Endodermal cell (in vitro differentiated cells): ENCODE measurements around the gene MTR. TPM values are rescaled to one million over a fixed set of nuclear protein-coding genes. Genes with fewer than 3 reads are reported as not detected.

Source experiments
- DNase-seq: peaks from one replicate; pipeline ENCODE4 v3.0.0-alpha.2; 2017
- H3K27ac ChIP-seq: 2 replicates; pipeline ENCODE4 v1.5.1; 2013; ENCODE audit warnings: mild to moderate bottlenecking, low read depth, low read length, moderate library complexity
- H3K27me3 ChIP-seq: 2 replicates; pipeline ENCODE4 v1.6.1; 2013; ENCODE audit warnings: mild to moderate bottlenecking, low read length, moderate library complexity; ENCODE audit not compliant: insufficient read depth, control insufficient read depth, poor library complexity, severe bottlenecking
- H3K36me3 ChIP-seq: 2 replicates; pipeline ENCODE4 v1.7.0; 2013; ENCODE audit warnings: mild to moderate bottlenecking, low read length, moderate library complexity; ENCODE audit not compliant: control insufficient read depth, insufficient read depth
- H3K4me1 ChIP-seq: one replicate; pipeline ENCODE4 v1.7.0; 2013; ENCODE audit warnings: low read length; ENCODE audit not compliant: control insufficient read depth, insufficient read depth
- H3K4me3 ChIP-seq: 2 replicates; pipeline ENCODE4 v1.5.1; 2013; ENCODE audit warnings: mild to moderate bottlenecking, low read length, moderate library complexity
- H3K9ac ChIP-seq: 2 replicates; pipeline ENCODE4 v1.6.1; 2013; ENCODE audit warnings: mild to moderate bottlenecking, low read length, moderate library complexity; ENCODE audit not compliant: poor library complexity, severe bottlenecking; ENCODE audit errors: extremely low read depth
- H3K9me3 ChIP-seq: 2 replicates; pipeline ENCODE4 v1.6.1; 2013; ENCODE audit warnings: mild to moderate bottlenecking, low read length, moderate library complexity; ENCODE audit not compliant: control insufficient read depth
- H3K27ac Mint-ChIP-seq: 2 replicates; pipeline ENCODE4 v1.8.0; 2020; ENCODE audit warnings: mixed read lengths
- H3K27me3 Mint-ChIP-seq: 2 replicates; pipeline ENCODE4 v1.8.0; 2021; ENCODE audit warnings: mild to moderate bottlenecking, mixed read lengths; ENCODE audit not compliant: insufficient read depth
- H3K36me3 Mint-ChIP-seq: 2 replicates; pipeline ENCODE4 v1.8.0; 2020; ENCODE audit warnings: low read depth, mixed read lengths
- H3K4me1 Mint-ChIP-seq: 2 replicates; pipeline ENCODE4 v1.8.0; 2020; ENCODE audit warnings: mixed read lengths
- H3K4me3 Mint-ChIP-seq: 2 replicates; pipeline ENCODE4 v1.8.0; 2020; ENCODE audit warnings: mild to moderate bottlenecking, moderate library complexity, mixed read lengths
- H3K9me3 Mint-ChIP-seq: 2 replicates; pipeline ENCODE4 v1.8.0; 2020; ENCODE audit warnings: mild to moderate bottlenecking, mixed read lengths
- CTCF ChIP-seq: fragments of 200-600 bp; sonication (generic); conservative IDR thresholded peaks from 2 replicates; pipeline ENCODE4 v1.5.0; 2021; ENCODE audit warnings: antibody characterized with exemption, mild to moderate bottlenecking
- WGBS, 2 experiments: methylation state at CpG; one replicate each; pipeline versions ENCODE4 v1.1.5 to v1.1.7; 2013; ENCODE audit warnings: missing lambda C conversion rate in 2 of 2, mixed read lengths in 1 of 2; ENCODE audit not compliant: insufficient coverage in 1 of 2, insufficient read length in 1 of 2; 5-methylcytosine and 5-hydroxymethylcytosine counted together
- total RNA-seq, 2 donors: library from RNA; stranded (reverse); fragmentation: NEBNext Ultra II Directional in 1 of 2; extraction: Animal tissue kit (Norgen Biotek cat#: 25700) in 1 of 2; gene quantifications; 2 replicates in 1 of 2; 3 replicates in 1 of 2; pipeline ENCODE4 v1.2.1, GENCODE V29; 2021

Gene MTR
- total RNA-seq, 2 donors from 2014 or later = 28.5 to 29.5 TPM

DNA sequence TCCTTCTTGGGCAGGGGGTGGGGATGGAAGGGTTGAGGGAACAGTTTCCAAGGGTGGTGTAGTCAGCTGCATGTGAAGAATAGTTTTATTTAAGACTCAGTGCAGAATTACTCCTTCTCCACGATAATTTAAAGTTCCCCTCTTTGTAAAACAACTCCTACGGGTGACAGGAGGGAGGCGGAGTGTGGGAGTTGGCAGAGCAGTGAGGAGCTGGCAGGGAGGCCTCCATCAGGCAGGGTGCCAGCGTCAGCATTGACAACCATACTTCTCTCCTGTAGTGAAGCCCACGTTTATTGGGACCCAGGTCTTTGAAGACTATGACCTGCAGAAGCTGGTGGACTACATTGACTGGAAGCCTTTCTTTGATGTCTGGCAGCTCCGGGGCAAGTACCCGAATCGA, 93.8 kb downstream of the MTR start:
- H3K9me3 ChIP-seq = no peaks in the 10 kb centered on the region
- H3K36me3 ChIP-seq = peaks cover 39% of the 10 kb centered on the region
- WGBS, 2 experiments = 90 to 94% methylated on average over 6 to 8 of the region's 8 CpGs
- DNase-seq = no peak
- H3K27ac Mint-ChIP-seq = no peak overlapping the region
- no peaks in the 10 kb centered on the region for H3K27me3 Mint-ChIP-seq
- H3K4me3 Mint-ChIP-seq = no peak overlapping the region
- no peak overlapping the region for H3K4me3 ChIP-seq
- no peaks in the 10 kb centered on the region for H3K9me3 Mint-ChIP-seq
- no peak for TF ChIP-seq CTCF
- H3K9ac ChIP-seq = no peak overlapping the region
- H3K36me3 Mint-ChIP-seq = peaks cover 47% of the 10 kb centered on the region
- H3K4me1 ChIP-seq = peaks cover 5% of the 10 kb centered on the region
- H3K4me1 Mint-ChIP-seq = peaks cover 3% of the 10 kb centered on the region
- no peak overlapping the region for H3K27ac ChIP-seq
- H3K27me3 ChIP-seq = no peaks in the 10 kb centered on the region

DNA sequence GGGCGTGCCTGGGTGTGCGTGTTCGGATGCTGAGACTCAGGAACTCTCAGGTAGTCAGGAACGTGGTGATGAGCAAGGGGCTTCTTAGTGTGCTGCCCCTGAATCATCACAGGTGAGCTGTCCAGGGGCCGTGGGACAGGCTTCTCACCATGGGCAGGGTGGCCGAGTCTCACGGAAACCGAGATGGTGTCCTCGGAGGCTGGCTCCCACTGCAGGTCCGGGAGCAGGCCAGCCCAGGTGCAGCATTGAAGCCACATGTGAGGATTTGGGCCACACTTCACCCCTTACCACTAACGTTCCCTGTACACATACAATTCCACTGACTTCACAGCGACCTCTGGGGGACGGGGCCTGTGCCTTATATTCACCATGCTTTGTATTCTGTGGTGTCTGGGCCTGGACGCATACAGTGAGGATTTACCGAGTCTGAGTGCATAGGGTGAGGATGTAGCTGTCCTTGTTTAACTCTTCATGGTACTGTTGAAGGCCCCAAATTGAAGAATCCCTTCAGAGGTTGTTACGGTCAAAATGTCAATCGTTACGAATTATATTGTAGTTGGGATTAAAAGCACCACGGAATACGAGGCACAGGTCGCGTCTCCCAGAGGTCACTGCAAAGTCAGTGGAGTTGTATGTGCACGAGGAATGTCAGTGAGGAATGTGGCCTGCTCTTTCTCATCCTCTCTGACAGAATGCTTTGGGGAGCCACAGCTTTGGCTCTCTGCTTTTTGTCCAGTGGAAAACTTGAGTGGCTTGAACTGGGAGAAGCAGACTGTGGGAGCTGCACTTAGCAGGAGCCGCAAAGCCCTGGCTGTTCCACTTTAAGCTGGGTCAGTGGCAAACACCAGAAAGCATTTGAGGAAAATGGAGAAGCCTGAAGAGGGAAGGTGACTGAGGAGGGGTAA, 95.3 kb downstream of the MTR start:
- peaks cover 33% of the 10 kb centered on the region for H3K36me3 ChIP-seq
- Mint-ChIP-seq H3K27ac (peak overlapping the region; percentile 48), H3K27me3 (no peaks in the 10 kb centered on the region), H3K4me3 (no peak overlapping the region), H3K4me1 (peaks cover 3% of the 10 kb centered on the region), H3K36me3 (peaks cover 51% of the 10 kb centered on the region), H3K9me3 (no peaks in the 10 kb centered on the region)
- H3K27me3 ChIP-seq = no peaks in the 10 kb centered on the region
- H3K4me3 ChIP-seq = no peak overlapping the region
- H3K4me1 ChIP-seq = peaks cover 5% of the 10 kb centered on the region
- H3K9ac ChIP-seq = no peak overlapping the region
- no peak for DNase-seq
- no peak for TF ChIP-seq CTCF
- WGBS, 2 experiments = 91 to 93% methylated on average over 15 to 24 of the region's 24 CpGs
- no peak overlapping the region for H3K27ac ChIP-seq
- no peaks in the 10 kb centered on the region for H3K9me3 ChIP-seq

DNA sequence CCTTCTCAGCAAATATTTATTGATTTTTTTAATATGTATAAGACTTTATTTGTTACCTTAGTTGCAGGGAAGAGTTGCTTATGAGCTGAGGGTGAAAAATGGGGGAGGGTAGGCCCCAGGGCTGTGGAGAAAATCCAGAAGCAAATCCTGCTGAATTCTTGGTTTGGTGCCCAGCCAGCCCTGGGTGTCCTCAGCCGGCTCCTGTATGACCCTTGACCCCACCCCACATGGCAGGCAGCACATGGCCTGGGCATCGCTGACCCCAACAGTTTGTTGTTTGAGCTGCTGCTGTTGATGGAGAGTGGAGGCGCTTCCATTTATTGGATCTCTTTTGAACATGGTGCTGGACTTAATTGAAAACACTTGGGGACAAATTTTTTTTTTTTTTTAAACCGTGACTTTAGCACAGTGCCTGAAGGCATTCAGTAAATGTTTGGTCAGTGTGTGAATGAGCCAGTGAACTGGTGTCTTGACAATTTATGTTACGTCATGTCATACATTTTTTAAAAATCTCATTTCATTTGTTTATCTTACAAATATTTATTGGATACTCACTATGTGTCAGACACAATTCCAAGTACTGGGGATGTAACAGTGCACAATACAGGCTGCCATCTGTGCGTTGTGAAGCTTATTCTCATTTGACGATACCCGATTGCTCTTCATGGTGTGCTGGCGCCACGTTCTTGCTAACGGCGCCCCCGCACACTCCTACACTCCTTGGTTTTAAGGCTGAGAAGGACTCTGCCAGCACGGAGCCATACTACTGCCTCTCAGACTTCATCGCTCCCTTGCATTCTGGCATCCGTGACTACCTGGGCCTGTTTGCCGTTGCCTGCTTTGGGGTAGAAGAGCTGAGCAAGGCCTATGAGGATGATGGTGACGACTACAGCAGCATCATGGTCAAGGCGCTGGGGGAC, 98.8 kb downstream of the MTR start:
- no peak overlapping the region for H3K9ac ChIP-seq
- no peak for DNase-seq
- Mint-ChIP-seq H3K27me3 (no peaks in the 10 kb centered on the region), H3K9me3 (no peaks in the 10 kb centered on the region), H3K36me3 (peaks cover 62% of the 10 kb centered on the region), H3K27ac (peak overlapping the region; percentile 27), H3K4me1 (peaks cover 5% of the 10 kb centered on the region), H3K4me3 (no peak overlapping the region)
- no peak overlapping the region for H3K27ac ChIP-seq
- H3K27me3 ChIP-seq = no peaks in the 10 kb centered on the region
- H3K4me3 ChIP-seq = no peak overlapping the region
- peaks cover 30% of the 10 kb centered on the region for H3K36me3 ChIP-seq
- H3K4me1 ChIP-seq = peaks cover 5% of the 10 kb centered on the region
- WGBS, 2 experiments = 82 to 90% methylated on average over 13 to 19 of the region's 19 CpGs
- TF ChIP-seq CTCF = no peak
- H3K9me3 ChIP-seq = no peaks in the 10 kb centered on the region
